Transverse colon (tissue), 4 donors: ENCODE results near the gene KCNF1. TPM values are rescaled to one million over a fixed set of nuclear protein-coding genes. Genes with fewer than 3 reads are reported as not detected.

Source experiments
- DNase-seq: peaks from one replicate; pipeline ENCODE4 v3.0.0-alpha.2; 2019
- H3K27ac ChIP-seq, 4 donors: fragments of 200-600 bp; sonication (generic); 2 replicates each; pipeline ENCODE4 v1.5.1; 2016 to 2018; ENCODE audit warnings: inconsistent platforms in 4 of 4
- H3K27me3 ChIP-seq: fragments of 200-600 bp; sonication (generic); 2 replicates; pipeline ENCODE4 v1.5.1; 2017; ENCODE audit warnings: inconsistent platforms
- H3K36me3 ChIP-seq, 4 donors: fragments of 200-600 bp; sonication (generic); 2 replicates each; pipeline ENCODE4 v1.5.1; 2017 to 2019; ENCODE audit warnings: inconsistent platforms in 4 of 4
- H3K4me1 ChIP-seq, 4 donors: fragments of 200-600 bp; sonication (generic); 2 replicates each; pipeline ENCODE4 v1.5.1; 2017 to 2020; ENCODE audit warnings: inconsistent platforms in 4 of 4
- H3K4me3 ChIP-seq, 4 donors: fragments of 200-600 bp; sonication (generic); 1 replicate in 1 of 4; 2 replicates in 3 of 4; pipeline versions ENCODE4 v1.5.1 to v1.6.1; 2017 to 2019; ENCODE audit warnings: inconsistent platforms in 4 of 4
- H3K9me3 ChIP-seq, 2 donors: fragments of 200-600 bp; sonication (generic); 2 replicates each; pipeline ENCODE4 v1.5.1; 2017 to 2019; ENCODE audit warnings: inconsistent platforms in 2 of 2
- CTCF ChIP-seq, 5 experiments: fragments of 200-600 bp in 3 of 5; fragments of 450-650 bp in 2 of 5; sonication (generic) in 3 of 5; IDR thresholded peaks; 1 replicate in 2 of 5; 2 replicates in 3 of 5; pipeline ENCODE4 v1.5.1; 2016 to 2017; ENCODE audit warnings: antibody characterized with exemption in 5 of 5, inconsistent platforms in 3 of 5, mild to moderate bottlenecking in 2 of 5, moderate library complexity in 1 of 5
- EP300 ChIP-seq: sonication (generic); formaldehyde crosslinking; IDR thresholded peaks from one replicate; pipeline ENCODE4 v1.6.1; 2017; ENCODE audit warnings: antibody characterized with exemption, low read depth
- POLR2A ChIP-seq: fragments of 450-650 bp; IDR thresholded peaks from one replicate; pipeline ENCODE4 v1.6.1; 2016; ENCODE audit warnings: antibody characterized with exemption, mild to moderate bottlenecking, moderate library complexity
- POLR2AphosphoS5 ChIP-seq, 3 donors: sonication (generic); formaldehyde crosslinking; IDR thresholded peaks; one replicate each; pipeline ENCODE4 v1.6.1; 2016; ENCODE audit warnings: antibody characterized with exemption in 3 of 3
- WGBS, 2 donors: methylation state at CpG; one replicate each; pipeline ENCODE4 v1.1.5; 2018; ENCODE audit warnings: low coverage in 1 of 2; 5-methylcytosine and 5-hydroxymethylcytosine counted together
- in situ Hi-C, 4 donors: fragments of 200-750 bp; cut with MboI; loops; one replicate each; pipeline versions ENCODE4 v1.15.0 to v1.15.1; 2017; ENCODE audit warnings: low sequenced_read_pairs in 3 of 4, low pct_ligation_motif_present in 1 of 4, low pct_unique_long_range_greater_than_20kb in 1 of 4
- intact Hi-C: fragments of 100-400 bp; cut with DNase I; formaldehyde crosslinking; loops from one replicate; pipeline ENCODE4 v1.15.1; 2023; ENCODE audit warnings: low total_unique reads
- total RNA-seq, 4 donors: library from RNA; depleted of rRNA; stranded (reverse); fragments of >200 nt; gene quantifications; one replicate each; pipeline ENCODE4 v1.1.0, GENCODE V29; 2016

Gene KCNF1
- total RNA-seq, 4 donors from 2014 or later = 0.27 TPM; not detected in 3

- WGBS, 2 donors = 78 to 80% methylated on average over 1 to 27 of the region's 38 CpGs
- in situ Hi-C loops = no loop called here
- peaks cover 0 to 10% (median 7%) of the 10 kb centered on the region in 4 donors for H3K4me1 ChIP-seq
- no peaks in the 10 kb centered on the region for H3K9me3 ChIP-seq
- peaks cover 48% of the 10 kb centered on the region for H3K27me3 ChIP-seq
- intact Hi-C loops = loop anchor here (10.0 kb wide), 1 partner anchor 79 kb away; no protein-coding TSS in a partner anchor
- no peak overlapping the region for H3K4me3 ChIP-seq
- no peak for TF ChIP-seq POLR2A
- no peak for TF ChIP-seq EP300
- no peak for TF ChIP-seq POLR2AphosphoS5 (IDR thresholded peaks at IDR 0.05)
- no peak for TF ChIP-seq CTCF (IDR thresholded peaks at IDR 0.05)
- no peak for DNase-seq
- H3K36me3 ChIP-seq = no peaks in the 10 kb centered on the region
- H3K27ac ChIP-seq = no peak overlapping the region
Observed at GRCh38 chr2:10913501-10914271, 2.0 kb downstream of the KCNF1 start.

GRCh38 chr2:10914272-10914693 lies 2.5 kb downstream of the KCNF1 start:
- Histone ChIP-seq H3K27ac (no peak overlapping the region), H3K27me3 (peaks cover 49% of the 10 kb centered on the region), H3K4me3 (no peak overlapping the region), H3K36me3 (no peaks in the 10 kb centered on the region), H3K4me1 (peaks cover 0 to 10% (median 7%) of the 10 kb centered on the region in 4 donors), H3K9me3 (no peaks in the 10 kb centered on the region)
- DNase-seq = peak; percentile 31
- intact Hi-C loops (loop anchor here (10.0 kb wide), 1 partner anchor 79 kb away; no protein-coding TSS in a partner anchor), in situ Hi-C loops (no loop called here)
- 21% methylated on average over 7 of the region's 7 CpGs; no CpG with 5 or more reads in 1 of the 2 donors for WGBS, 2 donors
- TF ChIP-seq EP300 (no peak), CTCF (IDR thresholded peaks at IDR 0.05) (peak in 4 of 5 experiments; percentile 18 to 36 (median 28))

GRCh38 chr2:10915236-10915635 lies 3.5 kb downstream of the KCNF1 start:
- Histone ChIP-seq H3K4me3 (no peak overlapping the region), H3K27ac (no peak overlapping the region), H3K36me3 (no peaks in the 10 kb centered on the region), H3K27me3 (peaks cover 49% of the 10 kb centered on the region), H3K4me1 (peaks cover 0 to 10% (median 7%) of the 10 kb centered on the region in 4 donors), H3K9me3 (no peaks in the 10 kb centered on the region)
- no peak for DNase-seq
- intact Hi-C loops (loop anchor here (10.0 kb wide), 1 partner anchor 80 kb away; no protein-coding TSS in a partner anchor), in situ Hi-C loops (no loop called here)
- WGBS, 2 donors = 87 to 90% methylated on average over 2 to 7 of the region's 7 CpGs
- TF ChIP-seq CTCF (IDR thresholded peaks at IDR 0.05) (no peak), POLR2AphosphoS5 (IDR thresholded peaks at IDR 0.05) (no peak)

- Histone ChIP-seq H3K9me3 (no peaks in the 10 kb centered on the region), H3K27me3 (peaks cover 44% of the 10 kb centered on the region), H3K36me3 (no peaks in the 10 kb centered on the region), H3K4me1 (peaks cover 0 to 10% (median 7%) of the 10 kb centered on the region in 4 donors), H3K4me3 (no peak overlapping the region), H3K27ac (no peak overlapping the region)
- TF ChIP-seq POLR2A (no peak), POLR2AphosphoS5 (IDR thresholded peaks at IDR 0.05) (no peak), EP300 (no peak), CTCF (IDR thresholded peaks at IDR 0.05) (no peak)
- no peak for DNase-seq
- WGBS, 2 donors = 75% methylated on average over 10 of the region's 10 CpGs; no CpG with 5 or more reads in 1 of the 2 donors
- intact Hi-C loops (loop anchor here (10.0 kb wide), 1 partner anchor 81 kb away; no protein-coding TSS in a partner anchor), in situ Hi-C loops (no loop called here)
Observed at GRCh38 chr2:10915731-10916276, 4.1 kb downstream of the KCNF1 start.
